Ascending aorta (tissue), 2 donors: ENCODE data around the gene TTC34. TPM values are rescaled to one million over a fixed set of nuclear protein-coding genes. Genes with fewer than 3 reads are reported as not detected.

Experiments
- DNase-seq, 2 donors: peaks; one replicate each; pipeline ENCODE4 v3.0.0-alpha.2; 2019; ENCODE audit warnings: low spot score in 2 of 2
- H3K27ac ChIP-seq, 2 donors: fragments of 200-600 bp; sonication (generic); one replicate each; pipeline ENCODE4 v1.5.1; 2016 to 2017; ENCODE audit warnings: mild to moderate bottlenecking in 1 of 2
- H3K27me3 ChIP-seq: fragments of 200-600 bp; sonication (generic); one replicate; pipeline ENCODE4 v1.5.1; 2017
- H3K36me3 ChIP-seq, 2 donors: fragments of 200-600 bp; sonication (generic); one replicate each; pipeline ENCODE4 v1.5.1; 2016
- H3K4me1 ChIP-seq, 2 donors: fragments of 200-600 bp; sonication (generic); one replicate each; pipeline ENCODE4 v1.5.1; 2016 to 2017; ENCODE audit warnings: mild to moderate bottlenecking in 1 of 2
- H3K4me3 ChIP-seq, 2 donors: fragments of 200-600 bp; sonication (generic); one replicate each; pipeline ENCODE4 v1.5.1; 2016 to 2017; ENCODE audit warnings: mild to moderate bottlenecking in 1 of 2
- H3K9me3 ChIP-seq, 2 donors: fragments of 200-600 bp; sonication (generic); one replicate each; pipeline ENCODE4 v1.5.1; 2016
- CTCF ChIP-seq, 3 experiments: fragments of 200-600 bp in 2 of 3; fragments of 450-650 bp in 1 of 3; sonication (generic) in 2 of 3; IDR thresholded peaks; one replicate each; pipeline ENCODE4 v1.5.1; 2016 to 2019; ENCODE audit warnings: antibody characterized with exemption in 3 of 3, mild to moderate bottlenecking in 1 of 3, moderate library complexity in 1 of 3
- intact Hi-C: fragments of 100-400 bp; cut with DNase I; formaldehyde crosslinking; loops from one replicate; pipeline ENCODE4 v1.15.1; 2023
- total RNA-seq: library from RNA; depleted of rRNA; stranded (reverse); fragments of >200 nt; gene quantifications from one replicate; pipeline ENCODE4 v1.1.0, GENCODE V29; 2016

TTC34 gene
- total RNA-seq, 1 donor from 2014 or later, result 0.75 TPM

GRCh38 chr1:2821966-2822620 lies 20.6 kb upstream of the TTC34 start:
- DNase-seq, result no peak
- no peaks in the 10 kb centered on the region for H3K9me3 ChIP-seq
- H3K4me3 ChIP-seq, result no peak overlapping the region
- intact Hi-C loops, result loop anchor here (5.0 kb wide), 2 partner anchors 500 to 605 kb away; no protein-coding TSS in a partner anchor
- peaks cover 0 to 5% of the 10 kb centered on the region in 2 donors for H3K4me1 ChIP-seq
- no peaks in the 10 kb centered on the region for H3K27me3 ChIP-seq
- no peak overlapping the region for H3K27ac ChIP-seq
- TF ChIP-seq CTCF (IDR thresholded peaks at IDR 0.05), result peak; percentile 58 to 91 (median 80)
- no peaks in the 10 kb centered on the region for H3K36me3 ChIP-seq

- TF ChIP-seq CTCF (IDR thresholded peaks at IDR 0.05), result no peak
- Histone ChIP-seq H3K36me3 (no peaks in the 10 kb centered on the region), H3K9me3 (no peaks in the 10 kb centered on the region), H3K27me3 (no peaks in the 10 kb centered on the region), H3K27ac (no peak overlapping the region), H3K4me1 (peaks cover 0 to 5% of the 10 kb centered on the region in 2 donors), H3K4me3 (no peak overlapping the region)
- intact Hi-C loops, result loop anchor here (5.0 kb wide), 2 partner anchors 501 to 606 kb away; no protein-coding TSS in a partner anchor
- no peak for DNase-seq
These were observed 20.0 kb upstream of the TTC34 start for GRCh38 chr1:2821373-2821955.

GRCh38 chr1:2820731-2821372 lies 19.4 kb upstream of the TTC34 start:
- no peak overlapping the region for H3K27ac ChIP-seq
- H3K27me3 ChIP-seq, result no peaks in the 10 kb centered on the region
- intact Hi-C loops, result loop anchor here (5.0 kb wide), 2 partner anchors 501 to 606 kb away; no protein-coding TSS in a partner anchor
- H3K36me3 ChIP-seq, result no peaks in the 10 kb centered on the region
- peaks cover 0 to 5% of the 10 kb centered on the region in 2 donors for H3K4me1 ChIP-seq
- TF ChIP-seq CTCF (IDR thresholded peaks at IDR 0.05), result no peak
- no peaks in the 10 kb centered on the region for H3K9me3 ChIP-seq
- DNase-seq, result no peak
- no peak overlapping the region for H3K4me3 ChIP-seq

- H3K9me3 ChIP-seq, result no peaks in the 10 kb centered on the region
- no peak for DNase-seq
- H3K4me3 ChIP-seq, result no peak overlapping the region
- no peaks in the 10 kb centered on the region for H3K27me3 ChIP-seq
- no peak for TF ChIP-seq CTCF (IDR thresholded peaks at IDR 0.05)
- peaks cover 0 to 5% of the 10 kb centered on the region in 2 donors for H3K4me1 ChIP-seq
- intact Hi-C loops, result loop anchor here (5.0 kb wide), 2 partner anchors 502 to 607 kb away; no protein-coding TSS in a partner anchor
- no peaks in the 10 kb centered on the region for H3K36me3 ChIP-seq
- no peak overlapping the region for H3K27ac ChIP-seq
These were observed 18.6 kb upstream of the TTC34 start for GRCh38 chr1:2819831-2820730.

- no peaks in the 10 kb centered on the region for H3K27me3 ChIP-seq
- H3K4me1 ChIP-seq, result peaks cover 0 to 5% of the 10 kb centered on the region in 2 donors
- H3K36me3 ChIP-seq, result no peaks in the 10 kb centered on the region
- no peak for TF ChIP-seq CTCF (IDR thresholded peaks at IDR 0.05)
- intact Hi-C loops, result no loop called here
- DNase-seq, result no peak
- H3K4me3 ChIP-seq, result no peak overlapping the region
- no peaks in the 10 kb centered on the region for H3K9me3 ChIP-seq
- H3K27ac ChIP-seq, result no peak overlapping the region
These were observed 17.9 kb upstream of the TTC34 start for GRCh38 chr1:2819429-2819828.
